ENCODE measurements around the gene CMAS.

CMAS gene

DNA sequence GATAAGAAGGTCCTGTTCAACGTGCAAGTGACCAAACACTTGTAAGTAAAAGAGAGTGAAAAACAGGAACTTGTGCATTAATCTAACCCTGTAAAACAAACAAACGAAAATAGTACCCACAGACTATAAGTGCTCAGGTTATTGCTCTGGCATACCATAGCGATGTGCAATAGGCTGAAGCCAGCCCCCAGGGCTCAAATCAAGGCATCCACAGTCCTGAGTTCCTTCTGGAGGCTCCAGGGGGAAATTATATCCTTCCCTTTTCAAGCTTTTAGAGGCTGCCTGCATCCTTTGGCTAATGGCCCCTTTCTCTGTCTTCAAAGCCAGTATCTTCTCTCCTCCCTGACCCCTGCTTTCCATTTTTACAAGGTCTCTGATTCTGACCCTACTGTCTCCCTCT is 8.1 kb upstream of the CMAS start:
- H3K36me3 ChIP-seq (ENCODE audit: control insufficient read depth, insufficient read depth, low read length): no peaks in the 10 kb centered on the region
- peak overlapping the region; percentile 23 for H2AFZ ChIP-seq
- no peaks in the 10 kb centered on the region for H3K9me3 ChIP-seq (ENCODE audit: control insufficient read depth, low read length)
- H3K4me3 ChIP-seq (ENCODE audit: low read depth, low read length): no peak overlapping the region
- H3K4me2 ChIP-seq (ENCODE audit: low read length): no peak overlapping the region
- H3K79me2 ChIP-seq: no peaks in the 10 kb centered on the region
- no peak overlapping the region for H3K9ac ChIP-seq
- TF ChIP-seq, protein P1, sequence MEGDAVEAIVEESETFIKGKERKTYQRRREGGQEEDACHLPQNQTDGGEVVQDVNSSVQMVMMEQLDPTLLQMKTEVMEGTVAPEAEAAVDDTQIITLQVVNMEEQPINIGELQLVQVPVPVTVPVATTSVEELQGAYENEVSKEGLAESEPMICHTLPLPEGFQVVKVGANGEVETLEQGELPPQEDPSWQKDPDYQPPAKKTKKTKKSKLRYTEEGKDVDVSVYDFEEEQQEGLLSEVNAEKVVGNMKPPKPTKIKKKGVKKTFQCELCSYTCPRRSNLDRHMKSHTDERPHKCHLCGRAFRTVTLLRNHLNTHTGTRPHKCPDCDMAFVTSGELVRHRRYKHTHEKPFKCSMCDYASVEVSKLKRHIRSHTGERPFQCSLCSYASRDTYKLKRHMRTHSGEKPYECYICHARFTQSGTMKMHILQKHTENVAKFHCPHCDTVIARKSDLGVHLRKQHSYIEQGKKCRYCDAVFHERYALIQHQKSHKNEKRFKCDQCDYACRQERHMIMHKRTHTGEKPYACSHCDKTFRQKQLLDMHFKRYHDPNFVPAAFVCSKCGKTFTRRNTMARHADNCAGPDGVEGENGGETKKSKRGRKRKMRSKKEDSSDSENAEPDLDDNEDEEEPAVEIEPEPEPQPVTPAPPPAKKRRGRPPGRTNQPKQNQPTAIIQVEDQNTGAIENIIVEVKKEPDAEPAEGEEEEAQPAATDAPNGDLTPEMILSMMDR (IDR thresholded peaks at IDR 0.05): no peak
- no peaks in the 10 kb centered on the region for H3K27me3 ChIP-seq (ENCODE audit: control insufficient read depth, insufficient read depth, low read length)
- H3K4me1 ChIP-seq: peaks cover 31% of the 10 kb centered on the region
- peak overlapping the region; percentile 80 for H3K27ac ChIP-seq

DNA sequence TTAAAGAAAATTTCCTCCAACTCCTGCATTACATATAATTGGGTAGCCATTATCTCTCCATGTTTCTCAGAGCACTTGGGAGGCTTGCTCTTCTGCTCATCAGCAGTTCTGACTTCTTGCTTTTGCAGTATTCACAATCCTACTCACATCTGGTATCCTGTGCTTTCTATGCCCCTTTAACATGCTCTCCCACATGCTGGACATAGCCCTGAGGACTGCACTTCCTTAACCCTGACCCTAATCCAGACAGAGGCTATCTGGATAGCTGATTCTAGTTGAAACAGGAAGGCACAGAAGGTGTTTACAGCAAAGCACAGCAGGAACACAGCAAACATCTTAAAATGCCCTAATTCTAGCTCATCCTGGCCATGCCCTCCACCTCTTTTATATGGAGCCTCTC is 7.3 kb upstream of the CMAS start:
- Histone ChIP-seq H3K4me1 (peaks cover 37% of the 10 kb centered on the region), H3K4me3 (ENCODE audit: low read depth, low read length) (no peak overlapping the region), H3K79me2 (no peaks in the 10 kb centered on the region), H2AFZ (peak overlapping the region; percentile 41), H3K9ac (no peak overlapping the region), H3K36me3 (ENCODE audit: control insufficient read depth, insufficient read depth, low read length) (no peaks in the 10 kb centered on the region), H3K27ac (no peak overlapping the region), H3K27me3 (ENCODE audit: control insufficient read depth, insufficient read depth, low read length) (no peaks in the 10 kb centered on the region), H3K4me2 (ENCODE audit: low read length) (no peak overlapping the region), H3K9me3 (ENCODE audit: control insufficient read depth, low read length) (no peaks in the 10 kb centered on the region)
- TF ChIP-seq, protein P1 (IDR thresholded peaks at IDR 0.05): no peak

- H3K9ac ChIP-seq: no peak overlapping the region
- peaks cover 44% of the 10 kb centered on the region for H3K4me1 ChIP-seq
- no peaks in the 10 kb centered on the region for H3K36me3 ChIP-seq (ENCODE audit: control insufficient read depth, insufficient read depth, low read length)
- H3K27me3 ChIP-seq (ENCODE audit: control insufficient read depth, insufficient read depth, low read length): no peaks in the 10 kb centered on the region
- H3K4me2 ChIP-seq (ENCODE audit: low read length): no peak overlapping the region
- no peaks in the 10 kb centered on the region for H3K9me3 ChIP-seq (ENCODE audit: control insufficient read depth, low read length)
- no peak overlapping the region for H3K27ac ChIP-seq
- no peak overlapping the region for H3K4me3 ChIP-seq (ENCODE audit: low read depth, low read length)
- H3K79me2 ChIP-seq: no peaks in the 10 kb centered on the region
- H2AFZ ChIP-seq: no peak overlapping the region
- TF ChIP-seq, protein P1 (IDR thresholded peaks at IDR 0.05): no peak
Measured at GRCh38 chr12:22039361-22039760, 6.7 kb upstream of the CMAS start.

GRCh38 chr12:22042976-22043669 is 2.9 kb upstream of the CMAS start:
- Histone ChIP-seq H2AFZ (peak overlapping the region; percentile 69), H3K27me3 (ENCODE audit: control insufficient read depth, insufficient read depth, low read length) (no peaks in the 10 kb centered on the region), H3K9me3 (ENCODE audit: control insufficient read depth, low read length) (no peaks in the 10 kb centered on the region), H3K4me1 (peaks cover 32% of the 10 kb centered on the region), H3K9ac (no peak overlapping the region), H3K36me3 (ENCODE audit: control insufficient read depth, insufficient read depth, low read length) (no peaks in the 10 kb centered on the region), H3K4me2 (ENCODE audit: low read length) (no peak overlapping the region), H3K4me3 (ENCODE audit: low read depth, low read length) (no peak overlapping the region), H3K79me2 (peaks cover 2% of the 10 kb centered on the region), H3K27ac (peak overlapping the region; percentile 96)
- TF ChIP-seq, protein P1 (IDR thresholded peaks at IDR 0.05): no peak

- peak overlapping the region; percentile 69 for H2AFZ ChIP-seq
- peaks cover 5% of the 10 kb centered on the region for H3K79me2 ChIP-seq
- peak overlapping the region; percentile 16 for H3K4me2 ChIP-seq (ENCODE audit: low read length)
- H3K27ac ChIP-seq: peak overlapping the region; percentile 96
- H3K27me3 ChIP-seq (ENCODE audit: control insufficient read depth, insufficient read depth, low read length): no peaks in the 10 kb centered on the region
- H3K9me3 ChIP-seq (ENCODE audit: control insufficient read depth, low read length): no peaks in the 10 kb centered on the region
- H3K9ac ChIP-seq: no peak overlapping the region
- H3K4me3 ChIP-seq (ENCODE audit: low read depth, low read length): no peak overlapping the region
- no peaks in the 10 kb centered on the region for H3K36me3 ChIP-seq (ENCODE audit: control insufficient read depth, insufficient read depth, low read length)
- TF ChIP-seq, protein P1 (IDR thresholded peaks at IDR 0.05): no peak
- H3K4me1 ChIP-seq: peaks cover 30% of the 10 kb centered on the region
Measured at GRCh38 chr12:22043943-22044342, 2.1 kb upstream of the CMAS start.

Measured in parathyroid adenoma (tissue), 2 donors.